IPS-20b (cell line): ENCODE measurements around the gene STPG1.

ENCODE experiments used
- H3K27ac ChIP-seq: one replicate; pipeline ENCODE4 v1.5.1; 2013; ENCODE audit warnings: low read length
- H3K27me3 ChIP-seq: 2 replicates; pipeline ENCODE4 v1.6.1; 2013; ENCODE audit warnings: mild to moderate bottlenecking, low read length, inconsistent platforms; ENCODE audit not compliant: insufficient read depth
- H3K36me3 ChIP-seq: 2 replicates; pipeline ENCODE4 v1.6.1; 2013; ENCODE audit warnings: low read depth, mild to moderate bottlenecking, inconsistent platforms, low read length, moderate library complexity; ENCODE audit not compliant: insufficient read depth
- H3K4me1 ChIP-seq: 2 replicates; pipeline ENCODE4 v1.6.1; 2013; ENCODE audit warnings: mild to moderate bottlenecking, control low read depth, inconsistent platforms, low read length, moderate library complexity; ENCODE audit not compliant: insufficient read depth
- H3K4me3 ChIP-seq: 2 replicates; pipeline ENCODE4 v1.5.1; 2013; ENCODE audit warnings: mild to moderate bottlenecking, low read length, inconsistent platforms
- H3K9ac ChIP-seq: 2 replicates; pipeline ENCODE4 v1.6.1; 2013; ENCODE audit warnings: low read depth, mild to moderate bottlenecking, inconsistent platforms, low read length, moderate library complexity
- H3K9me3 ChIP-seq: 2 replicates; pipeline ENCODE4 v1.6.1; 2013; ENCODE audit warnings: mild to moderate bottlenecking, low read depth, low read length, inconsistent platforms; ENCODE audit not compliant: insufficient read depth

STPG1 gene

GRCh38 chr1:24362982-24363614, 50.5 kb downstream of the STPG1 start:
- no peak overlapping the region for H3K4me3 ChIP-seq
- H3K27me3 ChIP-seq, result no peaks in the 10 kb centered on the region
- H3K9me3 ChIP-seq, result no peaks in the 10 kb centered on the region
- no peak overlapping the region for H3K9ac ChIP-seq
- H3K36me3 ChIP-seq, result no peaks in the 10 kb centered on the region; the same call in 1 of the 2 replicates
- no peak overlapping the region for H3K27ac ChIP-seq
- no peaks in the 10 kb centered on the region for H3K4me1 ChIP-seq

GRCh38 chr1:24362396-24362795, 51.2 kb downstream of the STPG1 start:
- Histone ChIP-seq H3K36me3 (no peaks in the 10 kb centered on the region; the same call in 1 of the 2 replicates), H3K27ac (no peak overlapping the region), H3K4me1 (no peaks in the 10 kb centered on the region), H3K9me3 (no peaks in the 10 kb centered on the region), H3K9ac (no peak overlapping the region), H3K27me3 (no peaks in the 10 kb centered on the region), H3K4me3 (no peak overlapping the region)

- Histone ChIP-seq H3K4me3 (no peak overlapping the region), H3K9me3 (no peaks in the 10 kb centered on the region), H3K27ac (no peak overlapping the region), H3K9ac (no peak overlapping the region), H3K4me1 (no peaks in the 10 kb centered on the region), H3K36me3 (no peaks in the 10 kb centered on the region; the same call in 1 of the 2 replicates), H3K27me3 (no peaks in the 10 kb centered on the region)
Observed at GRCh38 chr1:24361811-24362210, 51.8 kb downstream of the STPG1 start.

GRCh38 chr1:24360681-24361080, 52.9 kb downstream of the STPG1 start:
- Histone ChIP-seq H3K4me3 (no peak overlapping the region), H3K27me3 (no peaks in the 10 kb centered on the region), H3K9me3 (no peaks in the 10 kb centered on the region), H3K4me1 (no peaks in the 10 kb centered on the region), H3K9ac (no peak overlapping the region), H3K36me3 (no peaks in the 10 kb centered on the region; the same call in 1 of the 2 replicates), H3K27ac (no peak overlapping the region)

- Histone ChIP-seq H3K36me3 (no peaks in the 10 kb centered on the region; the same call in 1 of the 2 replicates), H3K9me3 (no peaks in the 10 kb centered on the region), H3K27ac (no peak overlapping the region), H3K9ac (no peak overlapping the region), H3K27me3 (no peaks in the 10 kb centered on the region), H3K4me3 (no peak overlapping the region), H3K4me1 (no peaks in the 10 kb centered on the region)
Observed at GRCh38 chr1:24357038-24357437, 56.5 kb downstream of the STPG1 start.

GRCh38 chr1:24355466-24355865, 58.1 kb downstream of the STPG1 start:
- Histone ChIP-seq H3K9me3 (no peaks in the 10 kb centered on the region), H3K9ac (no peak overlapping the region), H3K27me3 (no peaks in the 10 kb centered on the region), H3K36me3 (no peaks in the 10 kb centered on the region; the same call in 1 of the 2 replicates), H3K4me1 (no peaks in the 10 kb centered on the region), H3K4me3 (no peak overlapping the region), H3K27ac (no peak overlapping the region)

GRCh38 chr1:24353292-24353891, 60.2 kb downstream of the STPG1 start:
- no peaks in the 10 kb centered on the region; the same call in 1 of the 2 replicates for H3K36me3 ChIP-seq
- no peak overlapping the region for H3K27ac ChIP-seq
- no peaks in the 10 kb centered on the region for H3K4me1 ChIP-seq
- no peaks in the 10 kb centered on the region for H3K9me3 ChIP-seq
- H3K9ac ChIP-seq, result no peak overlapping the region
- H3K4me3 ChIP-seq, result no peak overlapping the region
- no peaks in the 10 kb centered on the region for H3K27me3 ChIP-seq

- no peaks in the 10 kb centered on the region for H3K4me1 ChIP-seq
- no peak overlapping the region for H3K27ac ChIP-seq
- H3K9ac ChIP-seq, result no peak overlapping the region
Observed at GRCh38 chr1:24351918-24352627, 61.5 kb downstream of the STPG1 start.

GRCh38 chr1:24351247-24351646, 62.3 kb downstream of the STPG1 start:
- H3K9me3 ChIP-seq, result no peaks in the 10 kb centered on the region
- H3K36me3 ChIP-seq, result no peaks in the 10 kb centered on the region; the same call in 1 of the 2 replicates
- no peak overlapping the region for H3K9ac ChIP-seq
- H3K27ac ChIP-seq, result no peak overlapping the region
- no peak overlapping the region for H3K4me3 ChIP-seq
- H3K27me3 ChIP-seq, result no peaks in the 10 kb centered on the region
- H3K4me1 ChIP-seq, result no peaks in the 10 kb centered on the region

More at GRCh38 chr1:24351918-24352627, 61.5 kb downstream of the STPG1 start:
- no peaks in the 10 kb centered on the region; the same call in 1 of the 2 replicates for H3K36me3 ChIP-seq
- no peak overlapping the region for H3K4me3 ChIP-seq
- H3K9me3 ChIP-seq, result no peaks in the 10 kb centered on the region
- H3K27me3 ChIP-seq, result no peaks in the 10 kb centered on the region

- no peak overlapping the region for H3K4me3 ChIP-seq
Observed at GRCh38 chr1:24349891-24350290, 63.7 kb downstream of the STPG1 start.

GRCh38 chr1:24348196-24348595, 65.4 kb downstream of the STPG1 start:
- Histone ChIP-seq H3K4me3 (no peak overlapping the region), H3K9me3 (no peaks in the 10 kb centered on the region), H3K27me3 (no peaks in the 10 kb centered on the region), H3K9ac (no peak overlapping the region), H3K36me3 (no peaks in the 10 kb centered on the region; the same call in 1 of the 2 replicates), H3K4me1 (no peaks in the 10 kb centered on the region), H3K27ac (no peak overlapping the region)

More at GRCh38 chr1:24349891-24350290, 63.7 kb downstream of the STPG1 start:
- H3K4me1 ChIP-seq, result no peaks in the 10 kb centered on the region
- no peaks in the 10 kb centered on the region for H3K9me3 ChIP-seq
- H3K9ac ChIP-seq, result no peak overlapping the region
- no peak overlapping the region for H3K27ac ChIP-seq
- H3K36me3 ChIP-seq, result no peaks in the 10 kb centered on the region; the same call in 1 of the 2 replicates
- H3K27me3 ChIP-seq, result no peaks in the 10 kb centered on the region
